ENCODE results near the gene CCDC51. TPM values are rescaled to one million over a fixed set of nuclear protein-coding genes. Genes with fewer than 3 reads are reported as not detected.

CCDC51 gene
- polyA plus RNA-seq, 1 donor from 2014 or later = 13.4 TPM

- Mint-ChIP-seq H3K27ac (no peak overlapping the region), H3K36me3 (no peaks in the 10 kb centered on the region), H3K4me1 (peaks cover 0 to 4% (median 0%) of the 10 kb centered on the region in 3 donors), H3K27me3 (no peaks in the 10 kb centered on the region), H3K9me3 (no peaks in the 10 kb centered on the region), H3K4me3 (no peak overlapping the region)
Observed at GRCh38 chr3:48412375-48413001, 27.4 kb downstream of the CCDC51 start.

- H3K4me1 Mint-ChIP-seq = peaks cover 0 to 4% (median 0%) of the 10 kb centered on the region in 3 donors
- no peak overlapping the region for H3K27ac Mint-ChIP-seq
- no peaks in the 10 kb centered on the region for H3K9me3 Mint-ChIP-seq
- H3K27me3 Mint-ChIP-seq = no peaks in the 10 kb centered on the region
- H3K36me3 Mint-ChIP-seq = no peaks in the 10 kb centered on the region
- H3K4me3 Mint-ChIP-seq = no peak overlapping the region
Observed at GRCh38 chr3:48411606-48412374, 28.1 kb downstream of the CCDC51 start.

DNA sequence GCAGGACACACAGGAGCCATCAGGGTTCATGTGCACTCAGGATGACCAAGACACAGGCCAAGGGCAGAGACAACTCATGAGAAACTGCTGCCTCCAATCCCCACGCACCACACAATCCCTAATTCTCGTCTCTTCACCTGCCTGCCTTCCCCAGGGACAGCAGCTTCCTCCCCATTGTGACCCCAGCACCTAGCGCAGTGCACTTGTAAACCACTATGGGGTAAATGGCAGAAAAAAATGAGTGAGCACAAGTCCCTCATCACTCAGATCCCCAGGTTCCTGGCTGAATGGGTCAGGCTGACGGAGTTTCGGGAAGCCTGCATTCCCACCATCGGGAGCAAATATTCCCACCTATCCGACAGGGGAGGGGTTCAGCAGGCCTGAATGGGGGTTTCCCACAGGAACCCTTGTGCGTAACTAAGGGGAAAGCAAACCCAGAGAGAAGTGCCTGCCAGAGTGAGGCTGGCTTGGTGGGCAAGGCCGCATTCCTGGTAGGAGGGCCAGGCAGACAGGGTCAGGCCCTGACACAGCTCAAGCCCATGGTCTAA is 28.8 kb downstream of the CCDC51 start:
- H3K9me3 Mint-ChIP-seq = no peaks in the 10 kb centered on the region
- H3K4me3 Mint-ChIP-seq = no peak overlapping the region
- no peaks in the 10 kb centered on the region for H3K27me3 Mint-ChIP-seq
- H3K4me1 Mint-ChIP-seq = peaks cover 0 to 4% (median 0%) of the 10 kb centered on the region in 3 donors
- H3K27ac Mint-ChIP-seq = no peak overlapping the region
- no peaks in the 10 kb centered on the region for H3K36me3 Mint-ChIP-seq

- H3K27me3 Mint-ChIP-seq = no peaks in the 10 kb centered on the region
- H3K36me3 Mint-ChIP-seq = no peaks in the 10 kb centered on the region
- no peak overlapping the region for H3K4me3 Mint-ChIP-seq
- peaks cover 0 to 4% (median 0%) of the 10 kb centered on the region in 3 donors for H3K4me1 Mint-ChIP-seq
- H3K9me3 Mint-ChIP-seq = no peaks in the 10 kb centered on the region
- H3K27ac Mint-ChIP-seq = no peak overlapping the region
Observed at GRCh38 chr3:48410205-48411040, 29.5 kb downstream of the CCDC51 start.

- Mint-ChIP-seq H3K27ac (no peak overlapping the region), H3K4me3 (no peak overlapping the region), H3K36me3 (no peaks in the 10 kb centered on the region), H3K27me3 (no peaks in the 10 kb centered on the region), H3K9me3 (no peaks in the 10 kb centered on the region), H3K4me1 (peaks cover 0 to 2% (median 0%) of the 10 kb centered on the region in 3 donors)
Observed at GRCh38 chr3:48409291-48410201, 30.4 kb downstream of the CCDC51 start.

- peaks cover 0 to 2% (median 0%) of the 10 kb centered on the region in 3 donors for H3K4me1 Mint-ChIP-seq
- no peak overlapping the region for H3K4me3 Mint-ChIP-seq
- H3K27me3 Mint-ChIP-seq = no peaks in the 10 kb centered on the region
- H3K27ac Mint-ChIP-seq = no peak overlapping the region
- no peaks in the 10 kb centered on the region for H3K9me3 Mint-ChIP-seq
- H3K36me3 Mint-ChIP-seq = no peaks in the 10 kb centered on the region
Observed at GRCh38 chr3:48408823-48409281, 31.1 kb downstream of the CCDC51 start.

DNA sequence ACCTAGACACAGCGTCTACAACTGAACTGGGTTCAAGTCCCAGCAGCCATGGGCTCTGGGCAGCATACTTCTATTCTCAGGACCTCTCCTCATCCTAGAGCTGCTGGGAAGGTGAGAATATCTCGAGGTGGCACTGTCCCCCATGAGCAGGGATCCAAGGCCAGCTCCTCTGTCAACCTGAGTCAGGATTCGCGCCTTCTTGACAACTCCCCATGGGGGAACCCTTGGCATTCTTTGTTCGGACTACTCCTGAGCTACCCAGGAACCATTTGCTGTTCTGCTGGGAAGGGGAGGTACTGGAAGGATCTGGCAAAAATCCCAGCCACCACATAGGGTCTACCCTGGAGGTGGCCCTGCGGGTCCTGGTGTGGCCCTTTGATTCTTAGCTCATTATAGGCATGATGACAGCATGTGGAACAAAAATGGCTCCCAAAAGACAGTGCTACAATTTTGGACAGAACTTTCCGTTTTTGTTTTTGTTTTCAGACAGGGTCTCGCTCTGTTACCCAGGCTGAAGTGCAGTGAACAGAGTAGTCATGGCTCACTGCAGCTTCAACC is 32.3 kb downstream of the CCDC51 start:
- Mint-ChIP-seq H3K4me3 (no peak overlapping the region), H3K27me3 (no peaks in the 10 kb centered on the region), H3K27ac (peak overlapping the region in 1 of 3 donors; percentile 67), H3K36me3 (no peaks in the 10 kb centered on the region), H3K9me3 (no peaks in the 10 kb centered on the region), H3K4me1 (peaks cover 0 to 2% (median 0%) of the 10 kb centered on the region in 3 donors)

- Mint-ChIP-seq H3K4me1 (peaks cover 0 to 2% (median 0%) of the 10 kb centered on the region in 3 donors), H3K9me3 (no peaks in the 10 kb centered on the region), H3K36me3 (no peaks in the 10 kb centered on the region), H3K27ac (peak overlapping the region in 1 of 3 donors; percentile 67), H3K4me3 (no peak overlapping the region), H3K27me3 (no peaks in the 10 kb centered on the region)
Observed at GRCh38 chr3:48406443-48407431, 33.2 kb downstream of the CCDC51 start.

DNA sequence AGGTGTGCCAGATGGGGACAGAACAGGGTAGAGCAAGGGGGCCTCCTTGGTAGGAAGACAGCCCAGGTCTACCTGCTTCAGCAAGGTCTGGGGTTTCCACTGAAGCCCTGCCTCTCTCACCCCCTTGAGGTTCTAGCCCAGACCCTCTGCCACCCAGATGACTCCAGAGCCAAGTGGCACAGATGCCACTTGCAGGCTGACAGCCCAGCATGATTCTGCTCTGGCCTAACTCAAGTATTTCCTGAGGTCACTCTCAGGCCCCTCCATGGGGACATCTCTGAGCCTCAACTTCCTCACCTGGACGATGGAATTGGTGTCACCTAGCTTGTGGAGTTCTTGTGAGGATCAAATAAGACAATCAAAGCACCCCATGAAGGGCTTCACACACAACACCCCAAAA is 33.9 kb downstream of the CCDC51 start:
- Mint-ChIP-seq H3K4me3 (no peak overlapping the region), H3K4me1 (peaks cover 0 to 2% (median 0%) of the 10 kb centered on the region in 3 donors), H3K27ac (no peak overlapping the region), H3K36me3 (no peaks in the 10 kb centered on the region), H3K27me3 (no peaks in the 10 kb centered on the region), H3K9me3 (no peaks in the 10 kb centered on the region)

GRCh38 chr3:48405343-48405881 is 34.5 kb downstream of the CCDC51 start:
- H3K27ac Mint-ChIP-seq = peak overlapping the region in 1 of 3 donors; percentile 46
- no peaks in the 10 kb centered on the region for H3K9me3 Mint-ChIP-seq
- peaks cover 0 to 2% (median 0%) of the 10 kb centered on the region in 3 donors for H3K4me1 Mint-ChIP-seq
- no peaks in the 10 kb centered on the region for H3K36me3 Mint-ChIP-seq
- no peaks in the 10 kb centered on the region for H3K27me3 Mint-ChIP-seq
- no peak overlapping the region for H3K4me3 Mint-ChIP-seq

DNA sequence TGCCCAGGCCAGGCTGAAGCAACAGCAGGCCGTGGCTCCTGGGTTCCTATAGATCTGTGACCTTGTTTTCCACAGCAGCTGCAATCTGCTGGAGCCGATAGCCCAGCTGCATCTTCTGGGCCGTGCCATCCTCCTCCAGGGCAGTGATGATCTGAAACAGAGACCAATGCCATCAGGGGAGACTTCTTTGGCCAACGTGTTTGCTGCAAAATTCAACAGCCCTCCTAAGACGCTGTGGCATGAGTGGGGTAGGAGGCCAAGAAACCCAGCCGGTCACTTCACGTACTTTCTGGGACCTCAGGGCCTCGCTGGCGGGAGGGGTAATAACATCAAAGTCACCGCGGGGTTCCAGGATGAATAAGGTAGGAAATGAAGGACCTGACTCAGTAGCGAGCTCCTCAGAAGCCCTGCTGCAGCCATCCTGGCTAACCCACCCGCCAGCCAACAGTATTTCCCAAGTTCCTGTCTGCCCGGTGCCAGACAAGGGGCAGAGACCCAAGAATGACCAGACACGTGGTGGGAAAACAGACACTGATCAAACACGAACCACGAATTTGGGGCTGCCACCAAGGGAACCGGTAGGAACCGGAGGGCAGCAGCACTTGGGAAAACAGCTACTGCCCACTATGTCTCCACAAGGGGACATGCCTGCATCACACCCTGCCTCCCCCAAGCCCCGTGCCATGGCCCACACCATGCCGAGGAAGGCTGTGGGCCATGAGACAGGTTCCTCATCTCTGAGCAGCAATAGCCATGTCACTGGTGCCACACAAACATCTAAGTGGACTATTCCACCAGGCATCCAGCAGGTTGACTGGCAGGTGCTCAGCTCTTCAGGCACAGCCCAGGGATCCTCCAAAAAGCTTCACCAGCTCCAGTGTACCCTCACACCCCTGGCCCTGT is 35.2 kb downstream of the CCDC51 start:
- no peaks in the 10 kb centered on the region for H3K27me3 Mint-ChIP-seq
- H3K4me3 Mint-ChIP-seq = no peak overlapping the region
- H3K36me3 Mint-ChIP-seq = no peaks in the 10 kb centered on the region
- no peaks in the 10 kb centered on the region for H3K9me3 Mint-ChIP-seq
- no peak overlapping the region for H3K27ac Mint-ChIP-seq
- peaks cover 0 to 2% (median 0%) of the 10 kb centered on the region in 3 donors for H3K4me1 Mint-ChIP-seq

Data from IgD-negative memory B cell (primary cell).